Lower leg skin (tissue), 4 donors: ENCODE results near the gene DNAJC25. TPM values are rescaled to one million over a fixed set of nuclear protein-coding genes. Genes with fewer than 3 reads are reported as not detected.
"Not testable (repeated sequence)": the region's sequence is repeated elsewhere in the genome, so short reads cannot be mapped to it uniquely, and the experiment has no call there.

Experiments used
- DNase-seq, 2 donors: peaks; one replicate each; pipeline ENCODE4 v3.0.0-alpha.2; 2019; ENCODE audit warnings: low spot score in 2 of 2
- H3K4me3 ChIP-seq: fragments of 200-600 bp; sonication (generic); 2 replicates; pipeline ENCODE4 v1.5.1; 2017; ENCODE audit warnings: mild to moderate bottlenecking, low read depth; ENCODE audit not compliant: poor library complexity, severe bottlenecking
- CTCF ChIP-seq, 3 donors: fragments of 450-650 bp; IDR thresholded peaks; one replicate each; pipeline ENCODE4 v1.5.1; 2016; ENCODE audit warnings: antibody characterized with exemption in 3 of 3, mild to moderate bottlenecking in 3 of 3, moderate library complexity in 2 of 3
- POLR2A ChIP-seq, 2 donors: fragments of 450-650 bp; IDR thresholded peaks; one replicate each; pipeline ENCODE4 v1.6.1; 2016 to 2017; ENCODE audit warnings: antibody characterized with exemption in 2 of 2, mild to moderate bottlenecking in 1 of 2, moderate library complexity in 1 of 2
- WGBS, 2 donors: methylation state at CpG; one replicate each; pipeline ENCODE4 v1.1.5; 2018; 5-methylcytosine and 5-hydroxymethylcytosine counted together
- intact Hi-C: fragments of 100-400 bp; cut with DNase I; formaldehyde crosslinking; loops from one replicate; pipeline ENCODE4 v1.15.0; 2023; ENCODE audit warnings: low total_unique reads
- total RNA-seq, 4 donors: library from RNA; depleted of rRNA; stranded (reverse); fragments of >200 nt; gene quantifications; one replicate each; pipeline ENCODE4 v1.1.0, GENCODE V29; 2016

DNAJC25 gene
- total RNA-seq, 4 donors from 2014 or later, result 6.8 to 13.1 (median 8.4) TPM

GRCh38 chr9:111661802-111662521 lies 30.8 kb downstream of the DNAJC25 start:
- TF ChIP-seq CTCF (IDR thresholded peaks at IDR 0.05), result no peak
- no peak for TF ChIP-seq POLR2A (IDR thresholded peaks at IDR 0.05)
- H3K4me3 ChIP-seq, result peak overlapping the region; percentile 62
- DNase-seq, result peak in 1 of 2 donors; percentile 87

GRCh38 chr9:111662576-111663300 lies 31.6 kb downstream of the DNAJC25 start:
- no peak for DNase-seq
- no peak overlapping the region for H3K4me3 ChIP-seq
- 24 to 27% methylated on average over 7 of the region's 7 CpGs for WGBS, 2 donors
- intact Hi-C loops, result loop anchor here (5.0 kb wide), 1 partner anchor 1850 kb away; no protein-coding TSS in a partner anchor
- TF ChIP-seq POLR2A (IDR thresholded peaks at IDR 0.05) (no peak), CTCF (IDR thresholded peaks at IDR 0.05) (no peak)

More at GRCh38 chr9:111661802-111662521, 30.8 kb downstream of the DNAJC25 start:
- 1 to 2% methylated on average over 33 to 54 of the region's 57 CpGs for WGBS, 2 donors
- intact Hi-C loops, result loop anchor here (5.0 kb wide), 1 partner anchor 1850 kb away; no protein-coding TSS in a partner anchor

DNA sequence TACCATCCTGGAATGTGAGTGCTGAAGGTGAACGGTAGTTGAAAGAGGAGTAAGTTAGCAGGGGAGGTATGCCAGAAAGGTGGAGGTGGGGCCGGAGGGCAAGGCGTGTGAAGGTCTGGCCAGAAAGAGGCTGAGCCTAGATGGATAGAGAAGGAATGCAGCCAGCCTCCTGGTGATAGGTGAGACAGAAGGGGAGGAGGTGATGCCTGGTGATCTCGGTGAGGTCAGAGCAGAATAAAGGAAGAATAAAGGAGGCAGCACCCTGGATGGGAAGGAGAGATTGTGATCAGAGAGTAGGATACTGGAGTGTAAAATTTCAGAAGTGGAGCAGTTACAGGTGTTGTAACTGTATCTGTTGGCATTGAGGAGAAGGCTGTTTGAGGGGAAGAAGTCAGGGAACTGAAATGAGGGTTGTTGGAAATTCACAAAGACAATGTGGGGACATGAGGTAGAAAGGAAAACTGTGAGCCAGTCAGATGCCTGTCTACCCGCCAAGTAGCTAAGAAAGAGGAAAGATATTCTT lies 32.2 kb downstream of the DNAJC25 start:
- WGBS, 2 donors, result 56 to 58% methylated on average over 5 of the region's 5 CpGs
- no peak for TF ChIP-seq POLR2A (IDR thresholded peaks at IDR 0.05)
- no peak for TF ChIP-seq CTCF (IDR thresholded peaks at IDR 0.05)
- DNase-seq, result no peak
- H3K4me3 ChIP-seq, result no peak overlapping the region
- intact Hi-C loops, result loop anchor here (5.0 kb wide), 1 partner anchor 1849 kb away; no protein-coding TSS in a partner anchor

GRCh38 chr9:111668026-111668573 lies 37.0 kb downstream of the DNAJC25 start:
- intact Hi-C loops, result no loop called here
- DNase-seq, result no peak
- H3K4me3 ChIP-seq, result no peak overlapping the region
- 98 to 100% methylated on average over 1 of the region's 1 CpG for WGBS, 2 donors
- TF ChIP-seq POLR2A (IDR thresholded peaks at IDR 0.05), result no peak
- TF ChIP-seq CTCF (IDR thresholded peaks at IDR 0.05), result no peak

DNA sequence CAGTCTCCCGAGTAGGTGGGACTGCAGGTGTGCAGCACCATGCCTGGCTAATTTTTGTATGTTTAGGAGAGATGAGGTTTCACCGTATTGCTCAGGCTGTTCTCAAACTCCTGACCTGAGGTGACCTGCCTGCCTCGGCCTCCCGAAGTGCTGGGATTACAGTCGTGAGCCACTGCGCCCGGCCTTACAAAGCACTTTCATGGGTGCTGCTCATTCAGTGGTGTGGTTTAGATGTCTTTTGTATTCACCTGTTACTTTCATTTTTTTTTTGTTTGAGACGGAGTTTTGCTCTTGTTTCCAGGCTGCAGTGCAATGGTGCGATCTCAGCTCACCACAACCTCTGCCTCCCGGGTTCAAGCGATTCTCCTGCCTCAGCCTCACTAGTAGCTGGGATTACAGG lies 37.5 kb downstream of the DNAJC25 start:
- intact Hi-C loops, DNase-seq: not testable (repeated sequence)
- WGBS, 2 donors, result 89 to 96% methylated on average over 11 of the region's 11 CpGs

GRCh38 chr9:111674319-111674718 lies 43.2 kb downstream of the DNAJC25 start:
- DNase-seq, result no peak
- 74 to 90% methylated on average over 2 of the region's 2 CpGs for WGBS, 2 donors

More for the DNA sequence above, 37.5 kb downstream of the DNAJC25 start:
- H3K4me3 ChIP-seq, result not testable (repeated sequence)

More at GRCh38 chr9:111674319-111674718, 43.2 kb downstream of the DNAJC25 start:
- no peak overlapping the region for H3K4me3 ChIP-seq
- intact Hi-C loops, result no loop called here
- TF ChIP-seq CTCF (IDR thresholded peaks at IDR 0.05) (no peak), POLR2A (IDR thresholded peaks at IDR 0.05) (no peak)
